Heart left ventricle (tissue), 13 donors: ENCODE data around the gene KCNK1.

Experiments
- POLR2A ChIP-seq, 2 donors: fragments of 450-650 bp; IDR thresholded peaks; one replicate each; pipeline ENCODE4 v1.6.1; 2017; ENCODE audit warnings: antibody characterized with exemption in 2 of 2, mild to moderate bottlenecking in 2 of 2, moderate library complexity in 2 of 2
- TF ChIP-seq, protein P1 (sequence below), 12 donors: fragments of 200-600 bp; sonication (generic) in 4 of 12; IDR thresholded peaks; one replicate each; pipeline versions ENCODE4 v1.5.0 to v1.8.0; 2018 to 2022; ENCODE audit warnings: antibody characterized with exemption in 12 of 12, mild to moderate bottlenecking in 5 of 12
- donor health status: ischemic (EF 13 %, LVEDD 7.1; RV severe dilation, severe dysfunction).
- donor health status: DM: no; HTN: yes; CAD: no.
- donor health status: DM: no; HTN: no; CAD: no.
- donor health status: ischemic (EF 25% LVEDD 6.9; RV normal size, moderate dysfunction).
- donor health status: ischemic (EF 25% LVEDD 5.7; RV mildly dilated, moderate dysfunction).
- donor health status: ischemic (EF 35%, LVEDD 5.7; RV mildly dilated, moderate dysfunction).
- donor health status: nonischemic (EF 11% LVEDD 7.7; RV severe dilation, severe dysfunction).
- donor health status: DM: yes; HTN: yes; CAD: no.
- donor health status: PGD.
- donor health status: ischemic (EF 29% LVEDD 5.4; RV normal size, mild dysfunction).
- donor health status: nonischemic (EF 23%, LVEDD 6.1; RV moderate dilation, normal function).

DNA sequence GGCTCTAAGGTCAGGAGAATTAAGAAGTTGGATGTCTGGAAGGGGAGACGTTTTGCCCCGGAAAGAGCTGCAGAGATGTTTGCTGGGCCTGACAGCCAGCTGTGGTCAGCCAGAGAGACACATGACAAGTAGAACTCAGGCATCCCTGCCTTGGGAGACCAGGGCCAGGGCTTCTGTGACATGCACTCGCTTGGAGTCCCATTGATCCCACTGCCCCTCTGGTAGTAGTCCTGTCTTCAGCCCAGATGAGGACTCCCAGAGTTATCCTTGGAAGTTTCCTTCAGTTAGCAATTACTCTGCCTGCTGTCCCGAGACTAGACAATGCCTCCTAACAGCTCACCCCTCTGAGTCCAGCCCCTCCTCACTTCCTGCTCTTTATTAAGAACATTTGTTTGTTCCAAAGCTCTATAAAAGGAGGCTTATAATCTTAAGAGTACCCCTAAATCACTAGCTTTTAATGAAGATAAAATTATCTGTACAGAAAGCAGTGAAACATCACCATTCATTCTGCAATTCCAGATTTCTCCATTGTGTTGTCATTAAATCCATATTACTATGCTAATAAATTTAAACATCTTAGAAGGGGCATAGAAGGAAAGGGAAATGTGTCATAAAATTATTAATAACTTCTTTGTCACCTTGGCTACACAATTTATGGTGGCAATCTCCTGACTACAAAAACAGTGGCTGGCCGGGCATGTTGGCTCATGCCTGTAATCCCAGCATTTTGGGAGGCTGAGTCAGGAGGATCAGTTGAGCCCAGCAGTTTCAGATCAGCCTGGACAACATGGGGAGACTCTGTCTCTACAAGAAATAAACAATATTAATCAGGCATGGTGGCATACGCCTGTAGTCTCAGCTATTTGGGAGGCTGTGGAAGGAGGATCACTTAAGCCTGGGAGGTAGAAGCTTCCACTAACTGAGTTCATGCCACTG, 94.2 kb downstream of the KCNK1 start:
- TF ChIP-seq, protein P1, sequence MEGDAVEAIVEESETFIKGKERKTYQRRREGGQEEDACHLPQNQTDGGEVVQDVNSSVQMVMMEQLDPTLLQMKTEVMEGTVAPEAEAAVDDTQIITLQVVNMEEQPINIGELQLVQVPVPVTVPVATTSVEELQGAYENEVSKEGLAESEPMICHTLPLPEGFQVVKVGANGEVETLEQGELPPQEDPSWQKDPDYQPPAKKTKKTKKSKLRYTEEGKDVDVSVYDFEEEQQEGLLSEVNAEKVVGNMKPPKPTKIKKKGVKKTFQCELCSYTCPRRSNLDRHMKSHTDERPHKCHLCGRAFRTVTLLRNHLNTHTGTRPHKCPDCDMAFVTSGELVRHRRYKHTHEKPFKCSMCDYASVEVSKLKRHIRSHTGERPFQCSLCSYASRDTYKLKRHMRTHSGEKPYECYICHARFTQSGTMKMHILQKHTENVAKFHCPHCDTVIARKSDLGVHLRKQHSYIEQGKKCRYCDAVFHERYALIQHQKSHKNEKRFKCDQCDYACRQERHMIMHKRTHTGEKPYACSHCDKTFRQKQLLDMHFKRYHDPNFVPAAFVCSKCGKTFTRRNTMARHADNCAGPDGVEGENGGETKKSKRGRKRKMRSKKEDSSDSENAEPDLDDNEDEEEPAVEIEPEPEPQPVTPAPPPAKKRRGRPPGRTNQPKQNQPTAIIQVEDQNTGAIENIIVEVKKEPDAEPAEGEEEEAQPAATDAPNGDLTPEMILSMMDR (IDR thresholded peaks at IDR 0.05), result no peak
- no peak for TF ChIP-seq POLR2A (IDR thresholded peaks at IDR 0.05)
